HepG2 (cell line): ENCODE measurements around the gene IRF3. TPM values are rescaled to one million over a fixed set of nuclear protein-coding genes. Genes with fewer than 3 reads are reported as not detected.

Experiments used
- ATAC-seq: fragments of 200-7000 bp; cut with Tn5 transposase; 3 replicates; pipeline ENCODE4 v1.9.1; 2020; ENCODE audit warnings: mild to moderate bottlenecking, moderate library complexity
- Bru-seq: library from RNA; stranded (reverse); fragments of 400-500 nt; gene quantifications from one replicate; lab custom pipeline; 2021; lab: Mats Ljungman, UMichigan
- BruChase-seq, 2 experiments: library from RNA; stranded (reverse); fragments of 400-500 nt; gene quantifications; one replicate each; lab custom pipeline; 2021; lab: Mats Ljungman, UMichigan
- BruUV-seq: library from RNA; stranded (reverse); fragments of 400-500 nt; replicated peaks from 2 replicates; lab custom pipeline; 2021; lab: Mats Ljungman, UMichigan
- CTCF ChIA-PET: fragments of 300-600 bp; formaldehyde crosslinking; extraction: SDS; loops from one replicate; lab custom pipeline; 2021; ENCODE audit warnings: low total read pairs, inconsistent platforms, low intra/inter-chr PET ratio; lab: Yijun Ruan, JAX
- POLR2A ChIA-PET: fragments of 350-600 bp; sonication (Branson Sonifier 250); formaldehyde crosslinking; loops from one replicate; lab custom pipeline; 2020; ENCODE audit warnings: antibody characterized with exemption, inconsistent platforms; lab: Yijun Ruan, JAX
- DNase-seq: peaks from one replicate; pipeline ENCODE4 v3.0.0-alpha.2; 2015; ENCODE audit warnings: low spot score
- FAIRE-seq: peaks from 3 replicates; lab custom pipeline; 2011; peaks lifted over from hg19 to GRCh38; lab: Jason Lieb, UNC
- H2AFZ ChIP-seq: one replicate; pipeline ENCODE4 v1.6.1; 2011; ENCODE audit warnings: low read length, inconsistent platforms
- H3K27ac ChIP-seq: fragments of 300-600 bp; 3 replicates; pipeline ENCODE4 v1.8.0; 2011; ENCODE audit warnings: mixed run types, mild to moderate bottlenecking, mixed read lengths, low read length, inconsistent platforms; ENCODE audit not compliant: insufficient read depth; ENCODE audit errors: extremely low read length
- H3K27me3 ChIP-seq, 2 experiments: fragments of 200-600 bp in 1 of 2; 2 replicates in 1 of 2; 3 replicates in 1 of 2; pipeline versions ENCODE4 v1.6.0 to v1.8.0; 2011; ENCODE audit warnings: low read length in 2 of 2, mild to moderate bottlenecking in 2 of 2, moderate library complexity in 2 of 2, inconsistent platforms in 1 of 2; ENCODE audit not compliant: insufficient read depth in 2 of 2, control insufficient read depth in 1 of 2
- H3K36me3 ChIP-seq, 2 experiments: fragments of 200-600 bp in 1 of 2; replicated peaks in 1 of 2; 2 replicates in 1 of 2; 3 replicates in 1 of 2; pipeline versions ENCODE4 v1.5.1 to v1.8.0; 2011; ENCODE audit warnings: low read length in 2 of 2, inconsistent platforms in 1 of 2; ENCODE audit not compliant: insufficient read depth in 2 of 2, control insufficient read depth in 1 of 2
- H3K4me1 ChIP-seq: 2 replicates; pipeline ENCODE4 v1.5.1; 2012; ENCODE audit warnings: low read length, inconsistent platforms; ENCODE audit not compliant: insufficient read depth
- H3K4me2 ChIP-seq: 2 replicates; pipeline ENCODE4 v1.6.0; 2011; ENCODE audit warnings: low read depth, low read length, inconsistent platforms
- H3K4me3 ChIP-seq, 3 experiments: fragments of 200-600 bp in 1 of 3; sonication (generic), shearing (Covaris generic) in 1 of 3; replicated peaks in 1 of 3; 2 replicates each; pipeline ENCODE4 v1.5.1; 2011 to 2016; ENCODE audit warnings: low read length in 3 of 3, inconsistent platforms in 2 of 3, low read depth in 2 of 3, mild to moderate bottlenecking in 2 of 3, control low read depth in 1 of 3, mixed read lengths in 1 of 3; ENCODE audit not compliant: insufficient read depth in 1 of 3
- H3K79me2 ChIP-seq: one replicate; pipeline ENCODE4 v1.6.1; 2011; ENCODE audit warnings: low read length, inconsistent platforms; ENCODE audit not compliant: insufficient read depth
- H3K9ac ChIP-seq: 2 replicates; pipeline ENCODE4 v1.6.0; 2011; ENCODE audit warnings: mild to moderate bottlenecking, low read depth, low read length, inconsistent platforms; ENCODE audit not compliant: insufficient read depth
- H3K9me3 ChIP-seq: 2 replicates; pipeline ENCODE4 v1.5.1; 2012; ENCODE audit warnings: mild to moderate bottlenecking, low read length
- H4K20me1 ChIP-seq: 2 replicates; pipeline ENCODE4 v1.6.0; 2011; ENCODE audit warnings: inconsistent platforms, mild to moderate bottlenecking, low read length, moderate library complexity; ENCODE audit not compliant: insufficient read depth
- ARNT ChIP-seq: fragments of 450-650 bp; IDR thresholded peaks from 2 replicates; pipeline ENCODE4 v1.6.1; 2017
- DPF2 ChIP-seq: sonication (generic); formaldehyde crosslinking; IDR thresholded peaks from 2 replicates; pipeline ENCODE4 v1.4.0; 2020; ENCODE audit warnings: mild to moderate bottlenecking, low read depth, missing genetic modification reagents, borderline replicate concordance
- JUND ChIP-seq: sonication (generic); formaldehyde crosslinking; IDR thresholded peaks from 2 replicates; pipeline ENCODE4 v1.8.0; 2022; ENCODE audit warnings: mild to moderate bottlenecking, missing genetic modification reagents
- SAP130 ChIP-seq: IDR thresholded peaks from 2 replicates; pipeline ENCODE4 v1.6.1; 2016; ENCODE audit warnings: low read depth
- TOE1 ChIP-seq: sonication (generic); formaldehyde crosslinking; IDR thresholded peaks from 2 replicates; pipeline ENCODE4 v1.4.0; 2020; ENCODE audit warnings: mild to moderate bottlenecking, missing genetic modification reagents
- ZBTB8A ChIP-seq: sonication (generic); formaldehyde crosslinking; IDR thresholded peaks from 2 replicates; pipeline ENCODE4 v1.4.0; 2020; ENCODE audit warnings: mild to moderate bottlenecking, low read depth, missing genetic modification reagents, borderline replicate concordance
- ZFP36 ChIP-seq: fragments of 150-350 bp; IDR thresholded peaks from 2 replicates; pipeline ENCODE4 v1.6.1; 2018; ENCODE audit warnings: borderline replicate concordance, low read length, low read depth; ENCODE audit not compliant: partially characterized antibody
- ZNF251 ChIP-seq: sonication (generic); formaldehyde crosslinking; IDR thresholded peaks from 2 replicates; pipeline ENCODE4 v1.9.0; 2021; ENCODE audit warnings: mild to moderate bottlenecking, missing genetic modification reagents
- ZNF570 ChIP-seq: sonication (generic); formaldehyde crosslinking; IDR thresholded peaks from 2 replicates; pipeline ENCODE4 v1.4.0; 2020; ENCODE audit warnings: mild to moderate bottlenecking, missing genetic modification reagents, borderline replicate concordance
- WGBS: methylation state at CpG from one replicate; pipeline ENCODE4 v1.1.6; 2017; ENCODE audit warnings: low lambda C conversion rate; 5-methylcytosine and 5-hydroxymethylcytosine counted together
- in situ Hi-C: cut with HindIII; loops from 2 replicates; pipeline ENCODE4 v1.10.0; 2017; ENCODE audit warnings: low pct_unique_long_range_greater_than_20kb; ENCODE audit not compliant: extremely low pct_ligation_motif_present
- intact Hi-C: fragments of 100-400 bp; cut with micrococcal nuclease; formaldehyde crosslinking; loops from one replicate; pipeline ENCODE4 v1.10.0; 2022; ENCODE audit not compliant: unreplicated experiment
- long read RNA-seq, 2 experiments: library from RNA in 1 of 2; library from polyadenylated mRNA in 1 of 2; stranded (forward) in 1 of 2; unstranded in 1 of 2; transcript quantifications; one replicate each; pipeline ENCODE4 v2.0.0, GENCODE V29; 2019 to 2022
- polyA minus RNA-seq, 3 experiments: library from RNA; depleted of rRNA, polyadenylated mRNA; stranded (reverse); fragments of >200 nt; gene quantifications; 2 replicates each; pipeline ENCODE4 v1.2.3, GENCODE V29; 2011; ENCODE audit warnings: low replicate concordance in 1 of 3
- polyA plus RNA-seq, 8 experiments: library from polyadenylated mRNA; depleted of rRNA in 3 of 8; stranded (reverse) in 7 of 8; unstranded in 1 of 8; fragments of >200 nt; fragmentation: Illumina TruSeq in 4 of 8; extraction: Trizol in 4 of 8; gene quantifications; 2 replicates each; pipeline versions ENCODE4 v1.2.1 to v1.2.3, GENCODE V29; 2011 to 2016; ENCODE audit warnings: low read depth in 4 of 8, missing spikeins in 1 of 8, mixed read lengths in 1 of 8; ENCODE audit not compliant: insufficient read depth in 1 of 8
- total RNA-seq, 5 experiments: library from RNA; depleted of rRNA; stranded (reverse); fragments of >200 nt; fragmentation: Illumina TruSeq; extraction: Trizol; gene quantifications; 2 replicates each; pipeline ENCODE4 v1.2.3, GENCODE V29; 2016; ENCODE audit warnings: low read depth in 1 of 5
- TF ChIP-seq, protein P1 (sequence below): sonication (generic); formaldehyde crosslinking; IDR thresholded peaks from 2 replicates; pipeline ENCODE4 v1.4.0; 2020; ENCODE audit warnings: low read depth, mild to moderate bottlenecking, missing genetic modification reagents
- TF ChIP-seq, protein P2 (sequence below): sonication (generic); formaldehyde crosslinking; IDR thresholded peaks from 2 replicates; pipeline ENCODE4 v1.4.0; 2020; ENCODE audit warnings: missing genetic modification reagents

The IRF3 gene, protein sequence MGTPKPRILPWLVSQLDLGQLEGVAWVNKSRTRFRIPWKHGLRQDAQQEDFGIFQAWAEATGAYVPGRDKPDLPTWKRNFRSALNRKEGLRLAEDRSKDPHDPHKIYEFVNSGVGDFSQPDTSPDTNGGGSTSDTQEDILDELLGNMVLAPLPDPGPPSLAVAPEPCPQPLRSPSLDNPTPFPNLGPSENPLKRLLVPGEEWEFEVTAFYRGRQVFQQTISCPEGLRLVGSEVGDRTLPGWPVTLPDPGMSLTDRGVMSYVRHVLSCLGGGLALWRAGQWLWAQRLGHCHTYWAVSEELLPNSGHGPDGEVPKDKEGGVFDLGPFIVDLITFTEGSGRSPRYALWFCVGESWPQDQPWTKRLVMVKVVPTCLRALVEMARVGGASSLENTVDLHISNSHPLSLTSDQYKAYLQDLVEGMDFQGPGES
- total RNA-seq (2016; rRNA removed; fragmentation: Illumina TruSeq; extraction: Trizol) (61.0 and 65.5 TPM in 2 replicates), polyA plus RNA-seq (2011; rRNA removed) (61.9 and 66.2 TPM in 2 replicates), polyA minus RNA-seq (2011; rRNA and poly(A)+ RNA removed; ENCODE audit: low replicate concordance) (34.8 and 80.6 TPM in 2 replicates), Bru-seq, nascent RNA (percentile 75 among the genes with signal in this experiment), BruChase-seq, experiment 1, labeled RNA remaining after a 6-hour chase (percentile 91 among the genes with signal in this experiment), BruChase-seq, experiment 2, labeled RNA remaining after a 2-hour chase (percentile 85 among the genes with signal in this experiment)
- 23.6 and 23.7 TPM in 2 replicates for total RNA-seq (2016; cell fraction: cytosol; rRNA removed; fragmentation: Illumina TruSeq; extraction: Trizol; ENCODE audit: low read depth)
- 50.6 and 64.5 TPM in 2 replicates for total RNA-seq (2016; cell fraction: insoluble cytoplasmic fraction; rRNA removed; fragmentation: Illumina TruSeq; extraction: Trizol)
- 26.7 and 37.0 TPM in 2 replicates for total RNA-seq (2016; cell fraction: membrane; rRNA removed; fragmentation: Illumina TruSeq; extraction: Trizol)
- 30.2 and 40.5 TPM in 2 replicates for total RNA-seq (2016; cell fraction: nucleus; rRNA removed; fragmentation: Illumina TruSeq; extraction: Trizol)
- polyA plus RNA-seq (2011; cell fraction: cytosol; rRNA removed) = 40.1 and 60.0 TPM in 2 replicates
- polyA plus RNA-seq (2011; cell fraction: nucleus; rRNA removed) = 110 and 114 TPM in 2 replicates
- polyA plus RNA-seq (2012) = 49.4 and 77.2 TPM in 2 replicates
- 17.9 and 23.0 TPM in 2 replicates for polyA plus RNA-seq (2016; cell fraction: cytosol; fragmentation: Illumina TruSeq; extraction: Trizol; ENCODE audit: low read depth)
- 44.7 and 50.0 TPM in 2 replicates for polyA plus RNA-seq (2016; cell fraction: insoluble cytoplasmic fraction; fragmentation: Illumina TruSeq; extraction: Trizol; ENCODE audit: low read depth)
- 26.1 and 33.5 TPM in 2 replicates for polyA plus RNA-seq (2016; cell fraction: membrane; fragmentation: Illumina TruSeq; extraction: Trizol; ENCODE audit: low read depth)
- polyA plus RNA-seq (2016; cell fraction: nucleus; fragmentation: Illumina TruSeq; extraction: Trizol; ENCODE audit: insufficient read depth, low read depth) = 89.5 and 108 TPM in 2 replicates
- 26.6 and 26.9 TPM in 2 replicates for polyA minus RNA-seq (2011; cell fraction: cytosol; rRNA and poly(A)+ RNA removed)
- 7.9 and 16.9 TPM in 2 replicates for polyA minus RNA-seq (2011; cell fraction: nucleus; rRNA and poly(A)+ RNA removed)
- long read RNA-seq, experiment 1, transcript IRF3-203 (8 exons, 1,613 nt) = major isoform, 19 of 48 reads
- long read RNA-seq, experiment 1, partial matches to known transcripts = 6 of 48 reads
- long read RNA-seq, experiment 1, other reads (novel, unspliced or antisense) = 18 of 48 reads
- long read RNA-seq, experiment 2, transcript IRF3-203 (8 exons, 1,613 nt) = major isoform, 71 of 170 reads
- long read RNA-seq, experiment 2, transcript IRF3-221 (8 exons, 1,468 nt) = minor isoform, 6 of 170 reads
- long read RNA-seq, experiment 2, partial matches to known transcripts = 20 of 170 reads
- long read RNA-seq, experiment 2, other reads (novel, unspliced or antisense) = 64 of 170 reads

DNA sequence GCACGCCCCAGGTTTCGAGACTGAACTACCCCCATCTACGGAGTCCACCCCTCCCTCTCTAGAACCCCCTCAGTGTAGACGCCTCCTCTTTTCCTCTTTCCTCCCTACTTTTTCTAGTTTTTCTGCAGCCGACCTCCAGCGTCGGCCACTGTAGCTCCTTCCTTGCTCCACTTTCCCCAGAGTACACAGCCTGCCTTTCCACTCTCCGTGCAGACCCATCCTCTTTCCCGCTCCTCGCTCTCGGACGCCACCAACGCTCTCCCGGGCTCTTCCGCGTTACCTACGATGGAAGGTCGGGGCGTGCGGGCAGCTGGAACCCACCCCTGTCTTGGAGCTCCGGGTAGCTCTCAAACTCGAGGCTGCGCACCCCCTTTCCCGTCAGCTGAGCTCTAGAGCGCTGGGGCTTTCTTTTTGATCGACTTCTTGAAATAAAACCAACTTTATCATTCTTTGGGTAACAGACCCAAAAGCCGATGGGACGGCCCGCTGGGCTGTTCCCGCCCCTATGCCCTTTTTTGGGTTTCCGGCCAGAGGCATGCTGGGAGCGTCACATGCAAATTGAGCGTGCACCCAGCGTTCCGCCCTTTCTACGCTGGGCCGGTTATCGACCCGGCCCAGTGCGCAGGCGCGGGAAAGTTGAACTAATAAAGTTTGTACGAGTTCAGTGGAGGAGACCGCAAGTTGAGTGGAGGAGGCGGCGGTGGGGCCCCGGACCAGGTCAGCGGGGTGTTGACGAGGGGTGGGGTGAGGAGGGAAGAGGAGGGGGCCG, at the start of gene IRF3, which contains the start of gene BCL2L12:
IRF3 (minus strand) TSS at position 507 of the 769 bp plus-strand sequence. CDS start 1,019 bp downstream, outside the sequence.
BCL2L12 (plus strand) TSS at position 583 of the 769 bp plus-strand sequence. CDS start 760 bp downstream, outside the sequence.
- FAIRE-seq (peak; percentile 92), DNase-seq (peak; percentile 92), ATAC-seq (peak; percentile 81)
- peak within 1 kb of the TSS; percentile 63 to 96 (median 93) for H3K4me3 ChIP-seq
- H3K4me2 ChIP-seq = peak within 1 kb of the TSS; percentile 98
- under 1% methylated on average over 46 of the region's 50 CpGs for WGBS
- peaks cover 27% of the 10 kb centered on the region for H3K4me1 ChIP-seq
- H3K79me2 ChIP-seq = peaks cover 30% of the 10 kb centered on the region
- H3K36me3 ChIP-seq = peaks cover 9 to 27% of the 10 kb centered on the region in 2 experiments
- H3K27ac ChIP-seq = peak within 1 kb of the TSS; percentile 74
- ChIA-PET POLR2A (interaction anchor here (1.5 to 5.7 kb wide), 4 partner anchors 11 to 153 kb away, joined by 3 to 92 read pairs (median 30); partner anchors contain the start of genes FCGRT, PRMT1, RRAS and SCAF1), CTCF (no interaction called here)
- peaks cover 5% of the 10 kb centered on the region; the same call in 1 of the 2 replicates for H4K20me1 ChIP-seq
- in situ Hi-C loops (no loop called here), intact Hi-C loops (loop anchor here (2.0 kb wide), 1 partner anchor 25 kb away; the partner anchor contains the start of gene RRAS)
- BruUV-seq = TSS peak; percentile 51
- H3K9me3 ChIP-seq = no peaks in the 10 kb centered on the region
- H2AFZ ChIP-seq = no peak within 1 kb of the TSS
- H3K27me3 ChIP-seq = no peaks in the 10 kb centered on the region; a peak in 1 of 5 replicates
- H3K9ac ChIP-seq = peak within 1 kb of the TSS; percentile 90
- TF ChIP-seq ZNF251 (CRISPR knock-in tag) = no peak
- TF ChIP-seq ZFP36 = peak; percentile 6
- no peak for TF ChIP-seq DPF2 (CRISPR knock-in tag)
- TF ChIP-seq TOE1 (CRISPR knock-in tag) = no peak
- TF ChIP-seq ZBTB8A (CRISPR knock-in tag) = peak; percentile 47; the same call in 1 of the 2 replicates
- TF ChIP-seq SAP130 (CRISPR knock-in tag) = peak; percentile 86
- TF ChIP-seq, protein P1, sequence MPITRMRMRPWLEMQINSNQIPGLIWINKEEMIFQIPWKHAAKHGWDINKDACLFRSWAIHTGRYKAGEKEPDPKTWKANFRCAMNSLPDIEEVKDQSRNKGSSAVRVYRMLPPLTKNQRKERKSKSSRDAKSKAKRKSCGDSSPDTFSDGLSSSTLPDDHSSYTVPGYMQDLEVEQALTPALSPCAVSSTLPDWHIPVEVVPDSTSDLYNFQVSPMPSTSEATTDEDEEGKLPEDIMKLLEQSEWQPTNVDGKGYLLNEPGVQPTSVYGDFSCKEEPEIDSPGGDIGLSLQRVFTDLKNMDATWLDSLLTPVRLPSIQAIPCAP = no peak
- TF ChIP-seq, protein P2, sequence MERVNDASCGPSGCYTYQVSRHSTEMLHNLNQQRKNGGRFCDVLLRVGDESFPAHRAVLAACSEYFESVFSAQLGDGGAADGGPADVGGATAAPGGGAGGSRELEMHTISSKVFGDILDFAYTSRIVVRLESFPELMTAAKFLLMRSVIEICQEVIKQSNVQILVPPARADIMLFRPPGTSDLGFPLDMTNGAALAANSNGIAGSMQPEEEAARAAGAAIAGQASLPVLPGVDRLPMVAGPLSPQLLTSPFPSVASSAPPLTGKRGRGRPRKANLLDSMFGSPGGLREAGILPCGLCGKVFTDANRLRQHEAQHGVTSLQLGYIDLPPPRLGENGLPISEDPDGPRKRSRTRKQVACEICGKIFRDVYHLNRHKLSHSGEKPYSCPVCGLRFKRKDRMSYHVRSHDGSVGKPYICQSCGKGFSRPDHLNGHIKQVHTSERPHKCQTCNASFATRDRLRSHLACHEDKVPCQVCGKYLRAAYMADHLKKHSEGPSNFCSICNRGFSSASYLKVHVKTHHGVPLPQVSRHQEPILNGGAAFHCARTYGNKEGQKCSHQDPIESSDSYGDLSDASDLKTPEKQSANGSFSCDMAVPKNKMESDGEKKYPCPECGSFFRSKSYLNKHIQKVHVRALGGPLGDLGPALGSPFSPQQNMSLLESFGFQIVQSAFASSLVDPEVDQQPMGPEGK (CRISPR knock-in tag) = no peak
- TF ChIP-seq ZNF570 (CRISPR knock-in tag) = no peak; the same call in 1 of the 2 replicates
- no peak for TF ChIP-seq ARNT
- no peak for TF ChIP-seq JUND (CRISPR knock-in tag)
